ENCODE data around the gene ACADSB.
A peak's percentile ranks its signal among the peaks of the same experiment; 100 is the strongest.

The ACADSB gene

DNA sequence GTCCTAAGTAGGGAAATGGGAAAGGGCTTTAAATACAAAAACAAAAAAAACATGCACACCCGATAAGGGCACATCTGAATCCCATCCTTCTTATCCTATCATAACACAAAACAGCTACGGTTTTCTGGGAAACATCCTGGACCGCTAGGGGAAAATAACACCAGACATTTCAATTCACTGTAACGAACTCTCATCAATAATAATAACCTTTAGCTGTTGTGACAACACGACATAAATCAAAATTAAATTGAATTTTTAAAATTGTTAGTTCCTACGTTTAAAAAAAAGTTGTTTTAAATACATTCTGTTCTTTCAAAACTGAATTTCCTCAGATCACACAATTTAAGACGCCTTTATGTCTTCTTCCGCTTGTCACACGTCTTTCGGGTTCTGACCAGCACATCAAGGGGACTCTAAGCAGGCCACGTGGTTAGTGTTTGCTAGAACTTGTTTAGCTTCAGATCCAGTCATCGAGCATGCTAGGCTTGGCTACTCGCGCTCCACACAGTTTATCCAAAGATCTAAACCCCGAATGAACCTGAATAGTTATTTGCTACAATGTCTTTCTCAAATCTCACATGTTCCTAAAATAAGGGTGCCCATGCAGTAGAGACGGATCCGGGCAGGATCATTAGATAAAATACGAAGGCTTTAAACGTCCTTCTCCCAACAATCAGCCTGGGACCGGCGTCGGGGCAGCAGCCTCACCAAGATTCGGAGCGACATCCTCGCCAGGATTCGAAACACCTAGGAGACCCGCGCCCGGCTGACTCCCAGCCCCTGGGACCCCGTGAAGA is 1.1 kb upstream of the ACADSB start:
- DNase-seq, result no peak

DNA sequence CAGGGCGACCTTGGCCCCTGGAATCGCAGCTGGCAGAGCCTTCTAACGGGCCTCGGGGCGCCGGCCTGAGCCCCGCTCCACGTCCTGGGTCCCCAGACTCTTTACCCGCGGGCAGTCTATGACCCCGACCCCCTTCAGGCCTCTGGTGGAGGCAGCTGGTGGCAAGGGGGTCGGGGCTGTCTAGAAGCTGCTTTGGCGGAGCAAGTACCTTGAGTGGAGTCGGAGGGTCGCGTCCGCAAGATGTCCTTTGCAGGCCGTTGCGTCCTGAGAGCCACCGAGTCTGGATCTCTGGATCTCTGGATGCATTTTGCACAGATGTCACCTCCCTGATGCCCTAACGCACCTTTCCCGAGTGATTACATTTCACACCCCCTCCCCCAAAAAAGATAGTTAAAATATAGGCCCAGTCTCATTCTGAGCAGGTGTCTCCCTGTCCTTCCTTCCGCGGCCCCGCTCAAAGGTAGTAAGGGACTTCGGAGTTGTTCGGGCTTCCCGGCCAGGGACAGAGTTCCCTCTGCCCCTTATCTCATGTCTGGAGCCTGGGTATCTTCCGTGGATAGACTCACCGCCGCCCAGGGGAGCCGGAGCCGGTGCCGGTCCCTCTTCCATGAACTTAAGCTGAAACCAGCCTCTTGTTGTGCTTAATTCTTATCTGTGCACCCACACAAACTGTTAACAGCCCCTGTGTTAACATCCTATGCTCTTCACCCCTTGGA is 457 bp downstream of the ACADSB start:
- DNase-seq, result no peak

DNA sequence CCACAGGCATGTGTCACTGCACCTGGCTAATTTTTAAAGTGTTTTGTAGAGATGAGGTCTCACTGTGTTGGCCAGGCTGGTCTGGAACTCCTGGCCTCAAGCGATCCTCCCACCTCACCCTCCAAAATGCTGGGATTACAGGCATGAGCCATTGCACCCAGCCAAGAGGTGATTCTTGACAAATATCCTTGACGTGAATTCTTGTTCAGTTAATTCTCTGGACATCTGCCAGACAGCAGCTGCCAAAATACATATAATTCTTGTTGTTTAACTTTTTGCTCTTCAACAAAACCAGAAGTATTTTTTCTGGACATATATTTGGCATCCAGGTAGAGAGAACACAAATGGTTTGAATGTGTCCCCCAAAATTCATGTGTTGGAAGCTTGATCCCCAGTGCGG is 3.2 kb downstream of the ACADSB start:
- DNase-seq, result no peak

DNA sequence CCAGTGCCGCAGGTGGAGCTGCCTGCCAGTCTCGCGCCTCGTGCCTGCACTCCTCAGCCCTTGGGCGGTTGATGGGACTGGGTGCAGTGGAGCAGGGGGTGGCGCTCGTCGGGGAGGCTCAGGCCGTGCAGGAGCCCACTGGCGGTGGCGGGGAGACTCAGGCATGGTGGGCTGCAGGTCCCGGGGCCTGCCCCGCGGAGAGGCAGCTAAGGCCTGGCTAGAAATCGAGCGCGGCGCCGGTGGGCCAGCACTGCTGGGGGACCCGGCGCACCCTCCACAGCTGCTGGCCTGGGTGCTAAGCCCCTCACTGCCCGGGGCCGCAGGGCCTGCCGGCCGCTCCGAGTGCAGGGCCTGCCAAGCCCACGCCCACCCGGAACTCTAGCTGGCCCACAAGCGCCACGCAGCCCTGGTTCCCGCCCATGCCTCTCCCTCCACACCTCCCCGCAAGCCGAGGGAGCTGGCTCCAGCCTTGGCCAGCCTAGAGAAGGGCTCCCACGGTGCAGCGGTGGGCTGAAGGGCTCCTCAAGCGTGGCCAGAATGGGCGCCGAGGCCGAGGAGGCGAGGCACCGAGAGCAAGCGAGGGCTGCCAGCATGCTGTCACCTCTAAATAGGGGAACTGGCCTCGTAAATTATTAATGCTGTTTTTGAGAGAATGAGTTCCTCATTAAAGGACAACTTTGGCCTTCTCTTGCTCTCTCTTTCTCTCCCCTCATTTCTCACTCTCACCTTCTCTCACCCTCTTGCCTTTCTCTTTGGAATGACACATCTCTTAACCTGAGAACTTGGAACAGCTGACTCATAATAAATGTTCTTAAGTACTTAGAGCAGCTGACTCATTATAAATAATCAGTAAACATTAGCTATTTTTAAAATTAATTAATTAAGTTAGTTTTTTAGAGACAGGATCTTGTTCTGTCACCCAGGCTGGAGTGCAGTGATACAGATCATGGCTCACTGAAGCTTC is 4.9 kb downstream of the ACADSB start:
- no peak for DNase-seq

DNA sequence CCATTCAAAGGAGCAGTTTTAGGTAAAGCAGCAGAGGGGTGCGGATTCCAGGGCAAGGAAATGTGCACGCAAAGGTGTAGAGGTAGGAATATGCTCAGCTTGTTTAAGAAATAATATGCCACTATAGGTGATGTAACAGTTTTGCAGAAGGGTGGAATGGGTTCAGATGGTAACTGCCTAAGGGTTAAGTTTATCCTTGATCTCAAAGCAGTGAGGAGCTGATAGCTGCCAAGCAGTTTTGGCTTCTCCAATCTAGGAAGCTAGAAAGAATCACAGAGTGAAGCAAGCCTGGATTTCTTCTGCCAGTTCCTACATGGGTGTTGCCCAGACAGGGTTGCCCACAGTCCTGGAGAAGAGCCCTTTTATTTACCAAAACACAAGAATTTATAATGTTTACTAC is 6.0 kb downstream of the ACADSB start:
- no peak for DNase-seq

DNA sequence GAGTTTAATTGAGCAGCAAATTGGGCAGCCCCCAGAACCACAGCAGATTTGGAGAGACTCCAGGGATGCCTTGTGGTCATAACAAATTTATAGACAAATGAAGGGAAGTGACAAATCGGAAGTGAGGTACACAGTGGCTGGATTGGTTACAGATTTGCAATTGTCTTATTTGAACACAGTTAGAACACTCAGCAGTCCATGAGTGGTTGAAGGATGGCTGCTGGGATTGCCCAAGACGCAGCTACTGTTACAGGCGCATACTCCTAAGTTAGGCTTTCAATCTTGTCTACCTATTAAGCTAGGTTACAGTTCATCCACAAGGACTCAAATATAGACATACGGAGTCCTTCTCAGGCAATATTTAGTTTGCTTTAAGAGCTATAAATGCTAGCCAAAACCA is 7.4 kb downstream of the ACADSB start:
- DNase-seq, result no peak

DNA sequence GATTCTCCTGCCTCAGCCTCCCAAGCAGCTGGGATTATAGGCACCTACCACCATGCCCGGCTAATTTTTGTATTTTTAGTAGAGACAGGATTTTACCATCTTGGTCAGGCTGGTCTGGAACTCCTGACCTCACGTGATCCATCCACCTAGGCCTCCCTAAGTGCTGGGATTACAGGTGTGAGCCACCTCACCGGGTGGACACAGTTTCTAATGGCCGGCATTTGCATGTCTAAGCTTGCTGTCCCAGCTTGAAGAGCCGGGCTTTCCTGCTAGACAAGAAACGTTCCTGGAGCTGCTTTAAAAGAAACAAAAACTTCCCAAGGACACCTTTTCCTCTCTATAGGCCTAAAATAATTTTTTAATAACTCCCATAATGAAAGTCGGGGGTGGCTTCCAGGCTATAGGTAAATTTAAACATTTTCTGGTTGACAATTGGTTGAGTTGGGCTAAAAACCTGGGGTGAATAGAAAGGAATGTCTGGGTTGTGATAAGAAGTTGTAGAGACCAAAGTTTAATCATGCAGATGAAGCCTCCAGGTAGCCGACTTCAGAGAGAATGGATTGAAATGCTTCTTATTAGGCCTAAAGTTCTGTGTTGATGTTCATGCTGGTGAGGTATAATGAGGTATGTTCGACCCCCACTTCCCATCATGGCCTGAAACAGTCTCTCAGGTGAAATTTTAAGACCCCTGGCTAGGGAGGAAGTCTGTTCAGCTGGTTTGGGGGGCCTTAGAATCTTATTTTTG is 8.8 kb downstream of the ACADSB start:
- DNase-seq, result no peak

DNA sequence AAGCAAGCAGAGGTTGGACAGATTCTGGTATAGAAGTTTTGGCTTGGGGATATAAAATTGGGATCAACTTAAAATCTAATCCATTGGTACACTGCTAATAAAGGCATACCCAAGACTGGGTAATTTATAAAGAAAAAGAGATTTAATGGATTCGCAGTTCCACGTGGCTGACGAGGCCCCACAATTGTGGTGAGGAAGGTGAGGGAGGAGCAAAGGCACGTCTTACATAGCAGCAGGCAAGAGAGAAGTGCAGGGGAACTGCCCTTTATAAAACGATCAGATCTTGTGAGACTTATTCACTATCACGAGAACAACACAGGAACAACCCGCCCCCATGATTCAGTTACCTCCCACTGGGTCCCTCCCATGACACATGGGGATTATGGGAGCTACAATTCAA is 9.7 kb downstream of the ACADSB start:
- DNase-seq, result no peak

DNA sequence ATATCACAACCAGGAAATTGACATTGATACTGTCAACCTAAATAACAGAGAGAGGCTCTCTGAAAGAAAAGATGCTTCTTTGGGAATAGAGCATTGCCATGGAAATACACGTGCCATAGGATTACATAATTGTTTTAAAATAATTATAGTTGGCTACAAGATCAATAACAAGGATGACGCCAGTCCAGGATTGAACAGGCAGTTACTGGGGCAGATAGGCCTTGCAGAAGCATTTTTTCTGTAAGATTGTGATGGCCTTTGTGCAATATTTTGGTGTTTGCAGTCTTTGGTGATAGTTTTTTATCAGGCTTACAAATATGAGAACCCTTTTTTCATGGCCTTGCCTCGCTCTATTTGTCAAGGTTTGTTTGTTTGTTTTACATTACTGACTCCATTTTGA is 10.5 kb downstream of the ACADSB start:
- no peak for DNase-seq

DNA sequence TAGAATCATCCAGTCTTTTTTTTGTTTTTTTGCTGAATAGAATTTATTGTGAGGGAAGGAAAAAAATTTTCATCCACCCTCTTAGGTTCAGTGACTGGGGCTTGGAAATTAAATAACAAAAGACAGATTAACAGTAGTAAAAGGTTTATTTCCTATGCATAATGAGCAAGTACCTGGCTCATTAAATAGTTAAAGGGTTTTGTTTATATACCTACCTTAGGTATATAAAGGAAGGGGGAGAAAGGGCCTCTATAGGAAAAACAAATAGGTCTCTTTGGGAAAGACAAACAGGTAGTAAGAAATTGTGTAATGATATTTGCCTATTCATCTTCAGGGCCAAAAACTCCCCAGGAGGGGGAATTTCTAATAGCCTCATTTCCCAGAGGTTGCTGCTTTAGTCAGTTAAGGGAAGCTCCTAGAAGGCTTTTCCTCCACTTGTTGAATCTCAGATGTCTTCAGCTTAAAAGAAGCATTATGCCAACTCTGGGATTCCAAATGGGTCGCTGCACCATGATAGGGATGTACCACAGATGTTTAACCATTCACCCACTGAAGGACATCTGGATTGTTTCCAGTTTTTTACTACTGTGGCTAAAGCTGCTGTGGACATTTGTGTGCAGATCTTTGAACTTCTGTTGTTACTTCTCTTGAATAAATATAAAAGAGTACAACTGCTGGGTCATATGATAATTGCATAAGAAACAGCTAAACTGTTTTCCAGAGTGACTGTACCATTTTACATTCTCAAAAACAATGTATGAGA is 11.3 kb downstream of the ACADSB start:
- DNase-seq, result peak in 1 of 2 experiments; percentile 24

DNA sequence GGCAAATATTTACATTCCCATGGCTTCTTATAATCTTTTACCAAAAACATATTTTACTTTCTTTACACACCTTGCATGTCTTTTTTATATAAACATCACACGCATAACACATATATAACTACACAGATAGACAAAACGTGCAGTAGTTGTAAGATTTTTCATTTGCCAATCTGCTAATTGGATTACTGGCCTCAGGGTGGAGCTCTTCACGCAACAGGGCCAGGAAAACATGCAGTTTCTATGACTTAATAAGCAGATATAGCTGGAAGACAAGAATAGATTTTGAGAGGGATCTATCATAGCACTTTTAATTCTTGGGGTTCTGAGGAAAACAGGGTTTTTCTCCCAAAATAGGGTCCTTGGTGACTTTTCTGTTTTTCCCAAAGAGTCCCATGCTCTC is 12.7 kb downstream of the ACADSB start:
- no peak for DNase-seq

DNA sequence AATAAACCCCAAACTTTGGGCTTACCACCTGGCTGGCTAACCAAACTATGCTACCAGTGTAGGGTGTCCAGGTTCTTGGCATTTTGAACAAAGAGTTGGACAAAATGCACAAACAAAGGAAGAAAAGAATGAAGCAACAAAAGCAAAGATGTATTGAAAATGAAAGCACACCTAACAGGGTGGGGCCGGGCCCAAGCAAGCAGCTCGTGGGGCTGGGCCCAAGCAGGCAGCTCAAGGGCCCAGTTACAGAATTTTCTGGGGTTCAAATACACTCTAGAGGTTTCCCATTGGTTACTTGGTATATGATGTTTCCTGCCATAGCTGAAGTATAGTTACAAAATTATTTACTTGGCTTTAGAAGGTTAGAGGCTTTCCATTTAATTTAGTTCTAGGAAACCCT is 15.7 kb downstream of the ACADSB start:
- DNase-seq, result no peak

DNA sequence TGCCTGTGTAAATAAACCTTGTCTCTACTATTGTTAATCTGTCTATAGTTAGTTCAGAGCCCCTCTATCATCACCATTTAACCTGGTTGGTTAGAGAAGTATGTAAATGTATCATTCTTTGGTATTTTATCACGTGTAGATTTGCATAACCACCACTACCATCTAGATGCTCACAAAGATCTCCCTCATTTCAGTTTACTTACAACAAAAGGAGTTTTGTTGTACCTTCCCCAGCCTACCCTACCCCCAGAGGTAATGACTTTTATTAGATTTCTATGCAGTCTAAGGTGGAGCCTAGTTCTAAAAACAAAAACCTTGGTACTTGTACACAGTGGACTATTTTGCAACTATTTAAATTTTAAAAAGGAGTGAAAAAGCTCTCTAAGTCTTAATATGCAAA is 17.5 kb downstream of the ACADSB start:
- DNase-seq, result no peak

DNA sequence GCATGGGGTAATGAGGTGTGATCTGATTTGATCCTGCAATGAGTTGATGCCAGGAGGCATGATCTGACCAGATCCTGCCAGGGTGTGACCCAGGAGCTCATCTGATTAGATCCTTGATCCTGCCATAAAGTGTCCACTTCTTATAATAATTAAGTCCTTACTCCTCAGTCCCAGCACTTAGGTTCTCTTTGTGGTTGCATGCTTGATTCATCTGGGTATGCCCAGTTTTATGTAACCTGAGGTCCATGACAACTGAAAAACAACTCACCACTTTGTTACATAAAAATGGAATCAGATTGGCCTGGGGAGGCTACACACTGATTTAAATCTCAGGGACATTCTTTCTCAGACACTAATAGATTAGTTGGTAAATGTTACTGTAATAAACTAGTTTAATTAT is 19.1 kb downstream of the ACADSB start:
- DNase-seq, result no peak

DNA sequence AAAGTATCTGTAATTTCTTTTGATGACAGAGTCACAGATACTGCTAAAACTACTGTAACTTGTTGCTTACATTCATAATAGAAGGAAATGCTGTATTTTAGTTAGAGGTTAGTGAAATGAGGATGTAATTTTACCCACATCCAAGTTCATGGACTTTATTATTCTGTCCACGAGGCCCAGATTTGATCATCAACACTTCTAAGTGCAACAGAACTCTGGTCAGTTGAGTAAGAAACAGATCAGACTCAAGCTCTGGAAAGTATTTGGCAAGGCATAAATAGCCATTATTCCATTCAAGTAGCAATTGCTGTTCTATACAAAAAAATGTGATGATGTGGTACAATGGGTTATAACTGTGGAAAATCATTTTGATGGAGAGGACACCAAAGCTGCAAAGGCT is 22.3 kb downstream of the ACADSB start:
- DNase-seq, result no peak

DNA sequence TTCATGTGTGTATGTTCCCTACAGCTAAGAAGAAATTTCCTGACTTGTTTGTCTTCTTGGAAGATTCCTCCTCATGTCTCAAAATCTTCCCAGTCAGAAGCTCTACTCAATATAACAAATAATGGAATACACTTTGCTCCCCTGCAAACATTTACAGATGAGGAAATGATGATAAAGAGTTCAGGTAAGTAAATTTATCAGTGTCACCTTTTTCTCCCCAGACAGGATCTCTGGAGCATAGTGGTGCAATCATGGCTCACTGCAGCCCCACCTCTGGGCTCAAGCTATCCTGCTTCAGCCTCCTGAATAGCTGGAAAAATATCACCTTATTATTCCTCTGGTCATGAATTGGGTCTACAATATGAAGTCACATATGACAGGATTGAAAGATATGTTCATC is 25.5 kb downstream of the ACADSB start:
- no peak for DNase-seq

DNA sequence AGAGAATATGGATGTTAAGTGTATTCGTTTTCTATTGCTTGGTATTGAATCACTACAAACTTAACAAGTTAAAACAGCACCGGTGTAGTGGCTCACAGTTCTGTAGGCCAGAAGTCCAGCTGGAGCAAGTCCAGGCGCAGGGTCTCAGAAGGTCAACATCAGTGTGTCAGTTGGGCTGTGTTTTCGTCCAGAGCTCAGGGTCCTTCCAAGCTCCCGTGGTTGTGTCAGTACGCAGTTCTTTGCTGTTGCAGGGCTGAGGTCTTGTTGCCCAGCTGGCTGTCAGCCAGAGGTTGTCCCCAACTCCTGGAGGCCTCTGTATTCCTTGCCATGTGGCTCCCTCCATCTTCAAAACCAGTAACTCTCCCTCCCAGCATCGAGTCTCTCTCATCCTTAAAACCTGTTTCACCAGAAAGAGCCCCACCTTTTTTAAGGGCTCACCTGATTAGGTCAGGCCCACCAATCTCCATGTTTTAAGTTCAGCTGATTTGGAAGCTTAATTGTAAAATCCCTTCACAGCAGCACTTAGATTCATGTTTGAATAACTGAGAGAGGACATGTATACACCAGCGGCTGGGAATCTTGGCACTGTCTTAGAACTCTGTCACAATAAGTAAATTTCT is 26.8 kb downstream of the ACADSB start:
- DNase-seq, result no peak

DNA sequence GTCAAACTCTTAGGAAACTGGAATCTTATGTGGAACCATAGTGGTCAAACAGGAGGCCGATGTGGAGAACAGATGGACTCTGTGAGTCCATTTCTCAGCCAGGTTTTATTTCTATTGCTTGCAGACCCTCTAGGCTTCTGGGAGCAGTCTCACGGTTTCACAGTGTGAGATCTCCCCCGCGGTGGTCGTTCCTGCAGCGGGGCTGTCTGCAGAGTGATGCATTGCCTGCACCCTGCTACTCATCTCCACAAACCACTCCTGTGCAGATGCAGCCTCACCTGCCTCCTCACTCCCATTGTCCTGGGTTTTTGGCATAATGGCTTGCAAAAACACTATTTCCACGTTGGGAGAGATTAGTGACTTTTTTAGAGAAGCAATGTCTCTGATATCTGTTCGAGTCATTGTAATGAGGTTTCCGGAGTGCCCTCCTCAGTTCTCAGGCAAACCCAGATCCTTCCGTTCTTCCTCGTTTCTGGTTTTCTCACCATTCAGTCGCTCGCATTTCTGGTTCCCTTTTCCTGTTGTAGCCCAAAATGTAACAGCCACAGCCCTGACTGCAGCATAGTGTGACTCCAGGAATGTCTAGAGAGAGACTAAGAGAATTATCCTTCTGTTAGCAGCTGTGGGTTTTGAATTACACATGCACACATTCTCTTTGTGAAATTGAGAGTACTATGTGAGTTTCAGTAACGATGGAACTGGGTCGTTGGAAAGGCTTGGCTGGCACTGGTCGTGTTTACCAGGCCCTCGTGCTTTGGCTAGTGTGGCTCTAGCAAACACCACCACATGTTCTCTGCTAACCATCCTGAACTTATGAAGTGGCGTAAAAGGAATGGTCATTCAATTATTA is 30.2 kb downstream of the ACADSB start:
- DNase-seq, result no peak

DNA sequence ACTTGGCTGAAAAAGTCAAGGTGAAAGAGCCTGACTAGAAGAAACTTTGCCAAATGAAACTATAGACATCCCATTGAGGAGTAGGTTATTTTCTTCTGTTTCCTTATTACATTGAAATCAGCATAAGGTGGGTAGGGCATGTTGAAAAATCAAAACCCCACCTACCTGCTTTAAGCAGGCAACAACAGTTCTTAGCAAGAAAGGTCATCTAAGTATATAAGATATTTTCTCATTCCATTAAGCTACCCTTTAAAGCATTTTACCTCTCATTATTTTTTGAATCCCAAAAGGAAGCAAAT is 30.8 kb downstream of the ACADSB start:
- DNase-seq, result no peak

DNA sequence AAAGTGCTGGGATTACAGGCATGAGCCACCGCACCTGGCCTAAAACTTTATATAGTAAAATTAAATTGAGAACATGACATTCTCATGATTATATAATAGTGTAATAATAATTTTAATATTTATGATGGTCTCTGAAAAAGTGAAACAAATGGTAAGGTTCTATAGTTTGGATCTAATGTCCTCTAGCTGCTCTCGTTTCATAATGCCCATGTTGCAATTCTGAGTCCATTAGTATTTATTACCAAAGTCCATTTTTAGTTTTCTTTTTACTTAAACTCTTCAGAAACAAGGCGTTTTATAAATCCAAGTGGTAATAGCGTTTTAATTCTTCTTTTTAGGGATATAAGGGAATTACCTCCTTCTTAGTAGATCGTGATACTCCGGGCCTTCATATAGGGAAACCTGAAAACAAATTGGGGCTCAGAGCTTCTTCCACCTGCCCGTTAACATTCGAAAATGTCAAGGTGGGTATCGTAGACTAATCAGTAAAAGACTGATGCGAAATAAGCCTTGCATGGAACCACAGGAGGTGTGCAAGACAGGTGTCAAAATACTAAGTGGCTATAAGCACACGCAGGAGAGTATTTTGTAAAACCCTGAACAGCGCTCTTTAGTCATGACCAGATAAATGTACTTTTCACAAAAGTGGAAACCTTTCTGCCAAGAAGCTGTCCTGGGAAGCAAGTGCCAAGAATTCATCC is 34.1 kb downstream of the ACADSB start:
- DNase-seq, result no peak

Measured in NCI-H1930 (cell line).